ENCODE measurements around the gene KDM5A. TPM values are rescaled to one million over a fixed set of nuclear protein-coding genes. Genes with fewer than 3 reads are reported as not detected.

The KDM5A gene
- total and polyA plus RNA-seq, 3 donors from 2014 or later, result 41.7 to 127 (median 113) TPM

- DNase-seq, result no peak
- Histone ChIP-seq H3K27ac (no peak overlapping the region), H3K4me1 (no peaks in the 10 kb centered on the region), H3K27me3 (no peaks in the 10 kb centered on the region), H3K36me3 (ENCODE audit: low read depth, missing control alignments) (no peaks in the 10 kb centered on the region), H3K9me3 (no peaks in the 10 kb centered on the region), H3K4me3 (no peak overlapping the region)
- intact Hi-C loops (cut with DNase I; ENCODE audit: low total_unique reads), result no loop called here
- TF ChIP-seq CTCF (IDR thresholded peaks at IDR 0.05), result no peak
- no peak for TF ChIP-seq POLR2A (IDR thresholded peaks at IDR 0.05)
- 54 to 56% methylated on average over 1 of the region's 1 CpG for whole genome bisulfite sequencing, 2 donors
Measured at GRCh38 chr12:334125-334524, 55.0 kb downstream of the KDM5A start.

GRCh38 chr12:332581-333205 is 56.4 kb downstream of the KDM5A start:
- Histone ChIP-seq H3K27ac (no peak overlapping the region), H3K36me3 (ENCODE audit: low read depth, missing control alignments) (no peaks in the 10 kb centered on the region), H3K4me3 (no peak overlapping the region), H3K4me1 (no peaks in the 10 kb centered on the region), H3K9me3 (no peaks in the 10 kb centered on the region), H3K27me3 (no peaks in the 10 kb centered on the region)
- TF ChIP-seq POLR2A (IDR thresholded peaks at IDR 0.05) (no peak), CTCF (IDR thresholded peaks at IDR 0.05) (no peak)
- WGBS, 2 donors, result 79 to 80% methylated on average over 2 of the region's 2 CpGs
- intact Hi-C loops (cut with DNase I; ENCODE audit: low total_unique reads), result no loop called here
- no peak for DNase-seq

- Histone ChIP-seq H3K27me3 (no peaks in the 10 kb centered on the region), H3K36me3 (ENCODE audit: low read depth, missing control alignments) (no peaks in the 10 kb centered on the region), H3K4me1 (no peaks in the 10 kb centered on the region), H3K4me3 (no peak overlapping the region), H3K27ac (no peak overlapping the region), H3K9me3 (no peaks in the 10 kb centered on the region)
- WGBS, 2 donors, result 91 to 96% methylated on average over 1 of the region's 1 CpG
- DNase-seq, result no peak
- TF ChIP-seq POLR2A (IDR thresholded peaks at IDR 0.05) (no peak), CTCF (IDR thresholded peaks at IDR 0.05) (no peak)
- intact Hi-C loops (cut with DNase I; ENCODE audit: low total_unique reads), result no loop called here
Measured at GRCh38 chr12:331287-331686, 57.8 kb downstream of the KDM5A start.

- Histone ChIP-seq H3K27ac (no peak overlapping the region), H3K36me3 (ENCODE audit: low read depth, missing control alignments) (no peaks in the 10 kb centered on the region), H3K4me3 (no peak overlapping the region), H3K4me1 (no peaks in the 10 kb centered on the region), H3K9me3 (no peaks in the 10 kb centered on the region), H3K27me3 (no peaks in the 10 kb centered on the region)
- 89 to 94% methylated on average over 6 of the region's 6 CpGs for WGBS, 2 donors
- TF ChIP-seq POLR2A (IDR thresholded peaks at IDR 0.05), result no peak
- intact Hi-C loops (cut with DNase I; ENCODE audit: low total_unique reads), result no loop called here
- DNase-seq, result no peak
Measured at GRCh38 chr12:325906-326305, 63.2 kb downstream of the KDM5A start.

- no peaks in the 10 kb centered on the region for H3K27me3 ChIP-seq
- no peak overlapping the region for H3K27ac ChIP-seq
- no peak overlapping the region for H3K4me3 ChIP-seq
- no peak for TF ChIP-seq POLR2A (IDR thresholded peaks at IDR 0.05)
- no peak for TF ChIP-seq CTCF (IDR thresholded peaks at IDR 0.05)
- WGBS, 2 donors, result 90 to 95% methylated on average over 2 of the region's 2 CpGs
- intact Hi-C loops (cut with DNase I; ENCODE audit: low total_unique reads), result no loop called here
- DNase-seq, result no peak
- H3K36me3 ChIP-seq (ENCODE audit: low read depth, missing control alignments), result no peaks in the 10 kb centered on the region
- H3K4me1 ChIP-seq, result no peaks in the 10 kb centered on the region
- H3K9me3 ChIP-seq, result no peaks in the 10 kb centered on the region
Measured at GRCh38 chr12:323507-323906, 65.6 kb downstream of the KDM5A start.
